ENCODE results near the gene NECTIN1. TPM values are rescaled to one million over a fixed set of nuclear protein-coding genes. Genes with fewer than 3 reads are reported as not detected.
A peak's percentile ranks its signal among the peaks of the same experiment; 100 is the strongest.

The NECTIN1 gene
- total RNA-seq, 1 experiment from 2014 or later, result 23.8 TPM

GRCh38 chr11:119701591-119702549 lies 27.1 kb downstream of the NECTIN1 start:
- ATAC-seq (peak; percentile 37), DNase-seq (ENCODE audit: low read depth, low spot score) (no peak)
- Histone ChIP-seq H3K9me2 (ENCODE audit: insufficient read depth) (no peaks in the 10 kb centered on the region), H4K20me1 (ENCODE audit: insufficient read depth) (no peaks in the 10 kb centered on the region), H3K9ac (ENCODE audit: low read length) (no peak overlapping the region), H3K4me1 (ENCODE audit: control insufficient read depth in 1 of 2, insufficient read depth in 2 of 2, low read length in 2 of 2) (peaks cover 17 to 57% of the 10 kb centered on the region in 2 experiments), H3K9me3 (ENCODE audit: control insufficient read depth in 1 of 2, insufficient read depth in 1 of 2, low read depth in 1 of 2, low read length in 2 of 2) (no peaks in the 10 kb centered on the region), H3K4me3 (replicated peaks in 1 of 2; ENCODE audit: low read depth in 1 of 2, low read length in 2 of 2) (no peak overlapping the region), H3K27me3 (ENCODE audit: insufficient read depth, low read length) (no peaks in the 10 kb centered on the region), H3K27ac (ENCODE audit: low read depth, low read length) (no peak overlapping the region), H3K79me2 (ENCODE audit: insufficient read depth, low read length) (peaks cover 15% of the 10 kb centered on the region; the same call in 1 of the 2 replicates), H3K4me2 (ENCODE audit: low read length) (0 out of 2 replicates have a peak overlapping the region, but pooled peaks have one; percentile 7), H2AFZ (ENCODE audit: low read depth, low read length, poor library complexity, severe bottlenecking) (no peak overlapping the region), H3K36me3 (ENCODE audit: control insufficient read depth in 1 of 2, insufficient read depth in 2 of 2, low read length in 2 of 2) (peaks cover 0 to 2% of the 10 kb centered on the region in 2 experiments; a peak in 1 of 4 replicates)
- no peak for TF ChIP-seq FOSL1 (IDR thresholded peaks at IDR 0.05; ENCODE audit: low read depth)
- TF ChIP-seq TCF7L2 (IDR thresholded peaks at IDR 0.05; ENCODE audit: borderline replicate concordance, extremely low read depth, insufficient read depth, insufficient read length), result no peak
- TF ChIP-seq JUND (IDR thresholded peaks at IDR 0.05), result no peak
- no peak for TF ChIP-seq EZH2phosphoT487 (IDR thresholded peaks at IDR 0.05; ENCODE audit: borderline replicate concordance)
- TF ChIP-seq EZH2 (IDR thresholded peaks at IDR 0.05), result no peak
- no peak for TF ChIP-seq CBX3 (IDR thresholded peaks at IDR 0.05; ENCODE audit: low read depth)
- no peak for TF ChIP-seq ELF1 (IDR thresholded peaks at IDR 0.05; ENCODE audit: borderline replicate concordance, low read depth)
- no peak for TF ChIP-seq RAD21 (IDR thresholded peaks at IDR 0.05; ENCODE audit: low read depth)
- no peak for TF ChIP-seq POLR2A (IDR thresholded peaks at IDR 0.05; ENCODE audit: borderline replicate concordance, extremely low read depth, insufficient read depth, insufficient read length)
- no peak for TF ChIP-seq MAX (IDR thresholded peaks at IDR 0.05)
- no peak for TF ChIP-seq SIN3A (IDR thresholded peaks at IDR 0.05; ENCODE audit: low read depth)
- no peak for TF ChIP-seq SP1 (IDR thresholded peaks at IDR 0.05; ENCODE audit: low read depth)
- no peak for TF ChIP-seq CEBPB (IDR thresholded peaks at IDR 0.05; ENCODE audit: low read depth)
- TF ChIP-seq ZNF274 (IDR thresholded peaks at IDR 0.05; ENCODE audit: low read depth, low read length), result no peak
- TF ChIP-seq SRF (IDR thresholded peaks at IDR 0.05; ENCODE audit: low read depth), result no peak
- no peak for TF ChIP-seq ZFX (IDR thresholded peaks at IDR 0.05)
- BruUV-seq (replicated peaks), result no TSS peak
- CTCF ChIA-PET, result interaction anchor here (0.8 to 1.2 kb wide), 2 partner anchors 27 to 28 kb away, joined by 3 read pairs; partner anchors contain the start of gene NECTIN1
- POLR2A ChIA-PET, result no interaction called here
- intact Hi-C loops (cut with micrococcal nuclease), result no loop called here
- RAD21 ChIA-PET (ENCODE audit: low non-redundant PET in 1 of 2, low total read pairs in 2 of 2, uncharacterized antibody in 2 of 2, unreplicated experiment in 2 of 2), result no interaction called here

All from HCT116 (cell line).